AG04450 (cell line): ENCODE results near the gene SOD3. TPM values are rescaled to one million over a fixed set of nuclear protein-coding genes. Genes with fewer than 3 reads are reported as not detected.

Experiments
- CTCF ChIA-PET: fragments of 300-600, 350-600 bp; formaldehyde crosslinking; extraction: SDS; loops from one replicate; lab custom pipeline; 2022; ENCODE audit warnings: antibody characterized with exemption, inconsistent platforms; lab: Charles Lee
- POLR2A ChIA-PET: fragments of 350-600 bp; formaldehyde crosslinking; extraction: SDS; loops from one replicate; lab custom pipeline; 2021; ENCODE audit warnings: antibody characterized with exemption, inconsistent platforms; lab: Yijun Ruan, JAX
- DNase-seq: peaks from one replicate; pipeline ENCODE4 v3.0.0-alpha.2; 2011; ENCODE audit warnings: low read depth, low spot score
- H3K27ac ChIP-seq: one replicate; pipeline ENCODE4 v1.5.1; 2012; ENCODE audit warnings: low read depth, low read length, control low read depth
- H3K27me3 ChIP-seq: one replicate; pipeline ENCODE4 v1.6.0; 2012; ENCODE audit warnings: low read length; ENCODE audit not compliant: control insufficient read depth, insufficient read depth
- H3K4me3 ChIP-seq: 2 replicates; pipeline ENCODE4 v1.5.1; 2011; ENCODE audit warnings: mild to moderate bottlenecking, low read depth, low read length, control low read depth
- H3K9me3 ChIP-seq: 2 replicates; pipeline ENCODE4 v1.5.1; 2012; ENCODE audit warnings: low read length; ENCODE audit not compliant: control insufficient read depth, insufficient read depth
- CTCF ChIP-seq: IDR thresholded peaks from 2 replicates; pipeline ENCODE4 v1.5.1; 2011; ENCODE audit warnings: low read depth, low read length, control low read depth, inconsistent platforms
- polyA plus RNA-seq: library from polyadenylated mRNA; depleted of rRNA; stranded (reverse); fragments of >200 nt; gene quantifications from 2 replicates; pipeline ENCODE4 v1.2.3, GENCODE V29; 2011

The SOD3 gene
- polyA plus RNA-seq, 1 experiment = 3.8 TPM

GRCh38 chr4:24764345-24764744 lies 31.0 kb upstream of the SOD3 start:
- no peak for DNase-seq
- POLR2A ChIA-PET = no interaction called here
- Histone ChIP-seq H3K27me3 (no peaks in the 10 kb centered on the region), H3K9me3 (no peaks in the 10 kb centered on the region), H3K4me3 (no peak overlapping the region), H3K27ac (no peak overlapping the region)
- CTCF ChIA-PET = no interaction called here
- no peak for TF ChIP-seq CTCF

GRCh38 chr4:24765376-24765988 lies 29.9 kb upstream of the SOD3 start:
- Histone ChIP-seq H3K27ac (peak overlapping the region; percentile 54), H3K4me3 (no peak overlapping the region), H3K27me3 (no peaks in the 10 kb centered on the region), H3K9me3 (no peaks in the 10 kb centered on the region)
- CTCF ChIA-PET = no interaction called here
- DNase-seq = peak; percentile 60
- no peak for TF ChIP-seq CTCF
- POLR2A ChIA-PET = interaction anchor here (0.7 kb wide), 1 partner anchor 13 kb away, joined by 4 read pairs; no protein-coding TSS in a partner anchor

GRCh38 chr4:24768006-24768405 lies 27.4 kb upstream of the SOD3 start:
- DNase-seq = no peak
- ChIA-PET CTCF (no interaction called here), POLR2A (no interaction called here)
- Histone ChIP-seq H3K27me3 (no peaks in the 10 kb centered on the region), H3K4me3 (no peak overlapping the region), H3K9me3 (no peaks in the 10 kb centered on the region), H3K27ac (no peak overlapping the region)
- no peak for TF ChIP-seq CTCF

GRCh38 chr4:24768604-24769003 lies 26.8 kb upstream of the SOD3 start:
- TF ChIP-seq CTCF = no peak
- H3K27ac ChIP-seq = no peak overlapping the region
- no peak for DNase-seq
- no peaks in the 10 kb centered on the region for H3K9me3 ChIP-seq
- H3K4me3 ChIP-seq = no peak overlapping the region
- ChIA-PET POLR2A (no interaction called here), CTCF (interaction anchor here (0.5 kb wide), 1 partner anchor 1515 kb away, joined by 3 read pairs; no protein-coding TSS in a partner anchor)
- H3K27me3 ChIP-seq = no peaks in the 10 kb centered on the region

GRCh38 chr4:24769571-24769970 lies 25.8 kb upstream of the SOD3 start:
- DNase-seq = no peak
- no peak overlapping the region for H3K4me3 ChIP-seq
- no peaks in the 10 kb centered on the region for H3K27me3 ChIP-seq
- no peak for TF ChIP-seq CTCF
- H3K9me3 ChIP-seq = no peaks in the 10 kb centered on the region
- ChIA-PET POLR2A (no interaction called here), CTCF (no interaction called here)
- H3K27ac ChIP-seq = peak overlapping the region; percentile 74
